Uterus (tissue), 2 donors: ENCODE data around the gene SPNS1.
"Not testable (repeated sequence)": the region's sequence is repeated elsewhere in the genome, so short reads cannot be mapped to it uniquely, and the experiment has no call there.

Experiments used
- CTCF ChIP-seq, 4 experiments: fragments of 200-600 bp in 2 of 4; fragments of 450-650 bp in 2 of 4; sonication (generic) in 2 of 4; IDR thresholded peaks; one replicate each; pipeline ENCODE4 v1.5.1; 2016 to 2019; ENCODE audit warnings: antibody characterized with exemption in 4 of 4, mild to moderate bottlenecking in 2 of 4, moderate library complexity in 1 of 4
- POLR2A ChIP-seq, 2 donors: fragments of 450-650 bp; IDR thresholded peaks; one replicate each; pipeline ENCODE4 v1.6.1; 2016; ENCODE audit warnings: antibody characterized with exemption in 2 of 2, mild to moderate bottlenecking in 1 of 2, moderate library complexity in 1 of 2

GRCh38 chr16:28980330-28980729, 5.8 kb downstream of the SPNS1 start:
- TF ChIP-seq POLR2A, CTCF (IDR thresholded peaks at IDR 0.05): not testable (repeated sequence)
